SK-N-SH treated with all-trans-retinoic acid at 6 μM for 48 hours (cell line): ENCODE results near the gene NLRP1.

Experiments
- ATAC-seq: fragments of 200-7000 bp; cut with Tn5 transposase; 3 replicates; pipeline ENCODE4 v1.9.1; 2020; ENCODE audit warnings: mild to moderate bottlenecking, moderate library complexity
- ARNTL ChIP-seq: fragments of 450-650 bp; formaldehyde crosslinking; IDR thresholded peaks from 2 replicates; pipeline ENCODE4 v1.5.0; 2020; ENCODE audit warnings: low read depth, mild to moderate bottlenecking, moderate library complexity, borderline replicate concordance
- BACH2 ChIP-seq: fragments of 250-450 bp; sonication (Bioruptor Pico); IDR thresholded peaks from 2 replicates; pipeline ENCODE4 v1.9.0; 2021; ENCODE audit warnings: mild to moderate bottlenecking, borderline replicate concordance
- ESRRG ChIP-seq: fragments of 250-450 bp; sonication (Bioruptor Pico); IDR thresholded peaks from 2 replicates; pipeline ENCODE4 v1.6.1; 2021; ENCODE audit warnings: mild to moderate bottlenecking
- GLIS3 ChIP-seq: fragments of 250-450 bp; sonication (Bioruptor Pico); IDR thresholded peaks from 2 replicates; pipeline ENCODE4 v1.5.0; 2020; ENCODE audit warnings: mild to moderate bottlenecking, moderate library complexity
- ISL1 ChIP-seq: fragments of 250-450 bp; sonication (Bioruptor Pico); IDR thresholded peaks from 2 replicates; pipeline ENCODE4 v2.1.2; 2022; ENCODE audit warnings: mild to moderate bottlenecking, moderate library complexity
- OSR1 ChIP-seq: fragments of 250-450 bp; sonication (Bioruptor Pico); IDR thresholded peaks from 2 replicates; pipeline ENCODE4 v1.8.0; 2022; ENCODE audit warnings: moderate library complexity, mild to moderate bottlenecking, inconsistent platforms
- PPARA ChIP-seq: fragments of 250-450 bp; sonication (Bioruptor Pico); IDR thresholded peaks from 2 replicates; pipeline ENCODE4 v1.5.0; 2020; ENCODE audit warnings: mild to moderate bottlenecking, borderline replicate concordance
- RARB ChIP-seq: fragments of 250-450 bp; sonication (Bioruptor Pico); IDR thresholded peaks from 2 replicates; pipeline ENCODE4 v1.8.0; 2021; ENCODE audit warnings: mild to moderate bottlenecking, moderate library complexity
- SNAI2 ChIP-seq: fragments of 250-450 bp; sonication (Bioruptor Pico); IDR thresholded peaks from 2 replicates; pipeline ENCODE4 v1.5.0; 2020; ENCODE audit warnings: mild to moderate bottlenecking, moderate library complexity
- TCF4 ChIP-seq: fragments of 250-450 bp; sonication (Bioruptor Pico); IDR thresholded peaks from 2 replicates; pipeline ENCODE4 v1.8.0; 2021; ENCODE audit warnings: mild to moderate bottlenecking, moderate library complexity, borderline replicate concordance
- TOX ChIP-seq: fragments of 250-450 bp; sonication (Bioruptor Pico); IDR thresholded peaks from 2 replicates; pipeline ENCODE4 v1.8.0; 2021; ENCODE audit warnings: mild to moderate bottlenecking, moderate library complexity, borderline replicate concordance
- ZC3H10 ChIP-seq: fragments of 250-450 bp; sonication (Bioruptor Pico); IDR thresholded peaks from 2 replicates; pipeline ENCODE4 v1.5.1; 2021; ENCODE audit warnings: mild to moderate bottlenecking, moderate library complexity
- ZFP3 ChIP-seq: fragments of 250-450 bp; sonication (Bioruptor Pico); IDR thresholded peaks from 2 replicates; pipeline ENCODE4 v1.5.0; 2020; ENCODE audit warnings: mild to moderate bottlenecking, moderate library complexity
- ZFP30 ChIP-seq: fragments of 450-650 bp; formaldehyde crosslinking; IDR thresholded peaks from 2 replicates; pipeline ENCODE4 v1.5.0; 2022; ENCODE audit warnings: mild to moderate bottlenecking, moderate library complexity
- ZNF70 ChIP-seq: fragments of 450-650 bp; formaldehyde crosslinking; IDR thresholded peaks from 2 replicates; pipeline ENCODE4 v1.5.0; 2020; ENCODE audit warnings: mild to moderate bottlenecking, moderate library complexity
- ZNF8 ChIP-seq: fragments of 450-650 bp; formaldehyde crosslinking; IDR thresholded peaks from 2 replicates; pipeline ENCODE4 v1.5.0; 2020; ENCODE audit warnings: mild to moderate bottlenecking, moderate library complexity
- TF ChIP-seq, protein P1 (sequence below): fragments of 250-450 bp; sonication (Bioruptor Pico); IDR thresholded peaks from 2 replicates; pipeline ENCODE4 v1.8.0; 2021; ENCODE audit warnings: low read depth, mild to moderate bottlenecking, moderate library complexity, borderline replicate concordance
- TF ChIP-seq, protein P2 (sequence below): fragments of 250-450 bp; sonication (Bioruptor Pico); IDR thresholded peaks from 2 replicates; pipeline ENCODE4 v1.5.0; 2020; ENCODE audit warnings: mild to moderate bottlenecking, moderate library complexity
- TF ChIP-seq, protein P3 (sequence below): fragments of 250-450 bp; sonication (Bioruptor Pico); IDR thresholded peaks from 2 replicates; pipeline ENCODE4 v1.5.1; 2020; ENCODE audit warnings: low read depth, mild to moderate bottlenecking, moderate library complexity
- TF ChIP-seq, protein P4 (sequence below): fragments of 250-450 bp; sonication (Bioruptor Pico); IDR thresholded peaks from 2 replicates; pipeline ENCODE4 v1.5.1; 2021; ENCODE audit warnings: mild to moderate bottlenecking, moderate library complexity

NLRP1 gene

DNA sequence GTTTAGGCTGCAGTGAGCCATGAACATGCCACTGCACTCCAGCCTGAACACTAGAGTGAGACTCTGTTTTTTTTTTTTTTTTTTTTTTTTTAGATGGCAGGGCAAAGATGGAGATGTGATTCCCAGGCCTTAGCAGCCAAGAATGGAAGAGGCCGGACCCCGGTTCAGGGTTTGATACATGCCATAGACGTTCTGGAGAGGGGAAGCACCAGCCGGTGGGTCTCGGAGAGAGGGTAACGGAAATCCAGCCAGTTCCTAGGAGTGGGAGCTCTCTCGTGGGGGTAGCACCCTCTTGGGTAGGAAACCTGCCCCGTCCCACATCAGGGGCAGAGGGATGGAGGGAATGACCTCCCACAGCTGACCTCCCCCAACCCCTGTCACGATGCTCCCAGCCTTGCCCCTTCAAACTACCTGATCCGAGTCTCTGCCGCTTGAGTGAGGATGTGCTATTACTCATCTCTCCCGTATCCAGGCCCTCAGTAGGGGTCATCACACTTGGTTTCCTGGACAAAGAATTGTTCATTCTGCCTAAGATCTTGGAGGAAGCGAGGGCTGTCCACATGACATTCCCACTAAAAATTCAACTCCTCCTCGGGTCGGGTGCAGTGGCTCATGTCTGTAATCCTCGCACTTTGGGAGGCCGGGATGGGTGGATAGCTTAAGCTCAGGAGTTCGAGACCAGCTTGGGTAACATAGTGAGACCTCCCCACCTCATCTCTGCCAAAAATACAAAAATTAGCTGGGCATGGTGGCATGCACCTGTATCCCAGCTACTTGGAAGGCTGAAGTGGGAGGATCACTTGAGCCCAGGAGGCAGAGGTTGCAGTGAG lies 50.6 kb downstream of the NLRP1 start (continued):
- TF ChIP-seq, protein P1, sequence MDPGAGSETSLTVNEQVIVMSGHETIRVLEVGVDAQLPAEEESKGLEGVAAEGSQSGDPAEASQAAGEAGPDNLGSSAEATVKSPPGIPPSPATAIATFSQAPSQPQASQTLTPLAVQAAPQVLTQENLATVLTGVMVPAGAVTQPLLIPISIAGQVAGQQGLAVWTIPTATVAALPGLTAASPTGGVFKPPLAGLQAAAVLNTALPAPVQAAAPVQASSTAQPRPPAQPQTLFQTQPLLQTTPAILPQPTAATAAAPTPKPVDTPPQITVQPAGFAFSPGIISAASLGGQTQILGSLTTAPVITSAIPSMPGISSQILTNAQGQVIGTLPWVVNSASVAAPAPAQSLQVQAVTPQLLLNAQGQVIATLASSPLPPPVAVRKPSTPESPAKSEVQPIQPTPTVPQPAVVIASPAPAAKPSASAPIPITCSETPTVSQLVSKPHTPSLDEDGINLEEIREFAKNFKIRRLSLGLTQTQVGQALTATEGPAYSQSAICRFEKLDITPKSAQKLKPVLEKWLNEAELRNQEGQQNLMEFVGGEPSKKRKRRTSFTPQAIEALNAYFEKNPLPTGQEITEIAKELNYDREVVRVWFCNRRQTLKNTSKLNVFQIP = no peak
- TF ChIP-seq OSR1 (CRISPR knock-in tag) = no peak
- no peak for TF ChIP-seq ARNTL
- TF ChIP-seq BACH2 (CRISPR knock-in tag) = no peak

DNA sequence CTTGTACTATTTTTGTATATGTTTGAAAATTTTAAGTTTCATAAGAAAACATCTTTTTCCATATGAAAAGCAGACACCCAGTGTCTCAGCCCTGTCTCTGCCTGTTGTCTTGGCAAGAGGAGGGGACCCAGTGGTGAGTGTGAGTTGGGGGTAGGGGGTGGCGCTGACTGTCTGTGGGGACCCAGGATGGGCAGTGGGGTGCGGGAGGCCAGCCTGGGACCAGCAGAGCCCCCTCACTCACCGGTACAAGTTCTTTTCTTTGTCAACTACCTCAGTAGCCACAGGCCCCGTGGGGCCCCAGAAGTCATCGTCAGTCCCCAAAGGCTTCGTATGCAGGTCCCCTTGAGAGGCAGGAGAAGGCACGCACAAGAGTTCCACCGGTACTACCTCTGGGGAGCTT lies 51.7 kb downstream of the NLRP1 start:
- no peak for ATAC-seq
- no peak for TF ChIP-seq ESRRG (CRISPR knock-in tag)
- TF ChIP-seq, protein P2, sequence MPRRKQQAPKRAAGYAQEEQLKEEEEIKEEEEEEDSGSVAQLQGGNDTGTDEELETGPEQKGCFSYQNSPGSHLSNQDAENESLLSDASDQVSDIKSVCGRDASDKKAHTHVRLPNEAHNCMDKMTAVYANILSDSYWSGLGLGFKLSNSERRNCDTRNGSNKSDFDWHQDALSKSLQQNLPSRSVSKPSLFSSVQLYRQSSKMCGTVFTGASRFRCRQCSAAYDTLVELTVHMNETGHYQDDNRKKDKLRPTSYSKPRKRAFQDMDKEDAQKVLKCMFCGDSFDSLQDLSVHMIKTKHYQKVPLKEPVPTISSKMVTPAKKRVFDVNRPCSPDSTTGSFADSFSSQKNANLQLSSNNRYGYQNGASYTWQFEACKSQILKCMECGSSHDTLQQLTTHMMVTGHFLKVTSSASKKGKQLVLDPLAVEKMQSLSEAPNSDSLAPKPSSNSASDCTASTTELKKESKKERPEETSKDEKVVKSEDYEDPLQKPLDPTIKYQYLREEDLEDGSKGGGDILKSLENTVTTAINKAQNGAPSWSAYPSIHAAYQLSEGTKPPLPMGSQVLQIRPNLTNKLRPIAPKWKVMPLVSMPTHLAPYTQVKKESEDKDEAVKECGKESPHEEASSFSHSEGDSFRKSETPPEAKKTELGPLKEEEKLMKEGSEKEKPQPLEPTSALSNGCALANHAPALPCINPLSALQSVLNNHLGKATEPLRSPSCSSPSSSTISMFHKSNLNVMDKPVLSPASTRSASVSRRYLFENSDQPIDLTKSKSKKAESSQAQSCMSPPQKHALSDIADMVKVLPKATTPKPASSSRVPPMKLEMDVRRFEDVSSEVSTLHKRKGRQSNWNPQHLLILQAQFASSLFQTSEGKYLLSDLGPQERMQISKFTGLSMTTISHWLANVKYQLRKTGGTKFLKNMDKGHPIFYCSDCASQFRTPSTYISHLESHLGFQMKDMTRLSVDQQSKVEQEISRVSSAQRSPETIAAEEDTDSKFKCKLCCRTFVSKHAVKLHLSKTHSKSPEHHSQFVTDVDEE = no peak
- TF ChIP-seq, protein P3, sequence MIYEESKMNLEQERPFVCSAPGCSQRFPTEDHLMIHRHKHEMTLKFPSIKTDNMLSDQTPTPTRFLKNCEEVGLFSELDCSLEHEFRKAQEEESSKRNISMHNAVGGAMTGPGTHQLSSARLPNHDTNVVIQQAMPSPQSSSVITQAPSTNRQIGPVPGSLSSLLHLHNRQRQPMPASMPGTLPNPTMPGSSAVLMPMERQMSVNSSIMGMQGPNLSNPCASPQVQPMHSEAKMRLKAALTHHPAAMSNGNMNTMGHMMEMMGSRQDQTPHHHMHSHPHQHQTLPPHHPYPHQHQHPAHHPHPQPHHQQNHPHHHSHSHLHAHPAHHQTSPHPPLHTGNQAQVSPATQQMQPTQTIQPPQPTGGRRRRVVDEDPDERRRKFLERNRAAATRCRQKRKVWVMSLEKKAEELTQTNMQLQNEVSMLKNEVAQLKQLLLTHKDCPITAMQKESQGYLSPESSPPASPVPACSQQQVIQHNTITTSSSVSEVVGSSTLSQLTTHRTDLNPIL (CRISPR knock-in tag) = no peak
- no peak for TF ChIP-seq GLIS3 (CRISPR knock-in tag)
- no peak for TF ChIP-seq ZNF8
- no peak for TF ChIP-seq TOX (CRISPR knock-in tag)
- TF ChIP-seq, protein P4, sequence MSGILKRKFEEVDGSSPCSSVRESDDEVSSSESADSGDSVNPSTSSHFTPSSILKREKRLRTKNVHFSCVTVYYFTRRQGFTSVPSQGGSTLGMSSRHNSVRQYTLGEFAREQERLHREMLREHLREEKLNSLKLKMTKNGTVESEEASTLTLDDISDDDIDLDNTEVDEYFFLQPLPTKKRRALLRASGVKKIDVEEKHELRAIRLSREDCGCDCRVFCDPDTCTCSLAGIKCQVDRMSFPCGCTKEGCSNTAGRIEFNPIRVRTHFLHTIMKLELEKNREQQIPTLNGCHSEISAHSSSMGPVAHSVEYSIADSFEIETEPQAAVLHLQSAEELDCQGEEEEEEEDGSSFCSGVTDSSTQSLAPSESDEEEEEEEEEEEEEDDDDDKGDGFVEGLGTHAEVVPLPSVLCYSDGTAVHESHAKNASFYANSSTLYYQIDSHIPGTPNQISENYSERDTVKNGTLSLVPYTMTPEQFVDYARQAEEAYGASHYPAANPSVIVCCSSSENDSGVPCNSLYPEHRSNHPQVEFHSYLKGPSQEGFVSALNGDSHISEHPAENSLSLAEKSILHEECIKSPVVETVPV = no peak
- no peak for TF ChIP-seq BACH2 (CRISPR knock-in tag)
- no peak for TF ChIP-seq ZC3H10 (CRISPR knock-in tag)
- TF ChIP-seq ZNF70 (CRISPR knock-in tag) = no peak
- TF ChIP-seq TCF4 = no peak
- no peak for TF ChIP-seq ZFP3
- no peak for TF ChIP-seq ZFP30 (CRISPR knock-in tag)
- TF ChIP-seq SNAI2 (CRISPR knock-in tag) = no peak
- TF ChIP-seq, protein P1 = no peak
- TF ChIP-seq ARNTL = no peak
- TF ChIP-seq RARB (CRISPR knock-in tag) = no peak
- TF ChIP-seq PPARA (CRISPR knock-in tag) = no peak

DNA sequence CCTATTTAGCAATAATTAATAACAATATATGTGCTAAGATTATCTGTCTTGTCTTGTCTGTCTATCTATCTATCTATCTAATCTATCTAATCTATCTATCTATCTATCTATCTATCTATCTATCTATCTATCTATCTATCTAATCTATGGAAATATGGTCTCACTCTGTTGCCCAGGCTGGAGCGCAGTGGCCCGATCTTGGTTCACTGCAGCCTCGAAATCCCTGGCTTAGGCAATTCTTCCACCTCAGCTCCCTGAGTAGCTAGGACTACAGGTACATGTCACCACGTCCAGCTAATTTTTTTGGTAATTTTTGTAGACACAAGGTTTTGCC lies 53.3 kb downstream of the NLRP1 start:
- ATAC-seq = no peak
- TF ChIP-seq ZNF8 = no peak
- no peak for TF ChIP-seq ZFP30 (CRISPR knock-in tag)
- TF ChIP-seq, protein P1 = no peak
- TF ChIP-seq, protein P2 = no peak
- TF ChIP-seq TCF4 = no peak
- TF ChIP-seq ARNTL = no peak
- TF ChIP-seq ISL1 (CRISPR knock-in tag) = no peak
- TF ChIP-seq, all 23 proteins: peak for 0
